PFSK-1 (cell line): ENCODE results near the gene TREM2.

ENCODE experiments used
- FOXP2 ChIP-seq: optimal IDR thresholded peaks from 2 replicates; pipeline ENCODE3; 2011; ENCODE audit warnings: borderline replicate concordance, control low read depth, inconsistent platforms; ENCODE audit not compliant: insufficient read depth; ENCODE audit errors: extremely low read length, extremely low read depth
- POLR2AphosphoS5 ChIP-seq: IDR thresholded peaks from 2 replicates; pipeline ENCODE4 v1.6.1; 2012; ENCODE audit warnings: low read depth, mild to moderate bottlenecking, control low read depth, low read length, moderate library complexity
- SIN3A ChIP-seq: IDR thresholded peaks from 2 replicates; pipeline ENCODE4 v1.6.1; 2012; ENCODE audit warnings: mild to moderate bottlenecking, low read length, moderate library complexity, borderline replicate concordance; ENCODE audit not compliant: insufficient read depth
- TAF1 ChIP-seq: IDR thresholded peaks from 2 replicates; pipeline ENCODE4 v1.6.1; 2012; ENCODE audit warnings: low read length, control low read depth, borderline replicate concordance; ENCODE audit not compliant: insufficient read depth
- TF ChIP-seq, protein P1 (sequence below), 2 experiments: IDR thresholded peaks; 2 replicates each; pipeline versions ENCODE4 v1.6.1 to v1.8.0; 2011 to 2012; ENCODE audit warnings: low read depth in 2 of 2, low read length in 2 of 2, control low read depth in 1 of 2, inconsistent platforms in 1 of 2, mild to moderate bottlenecking in 1 of 2, moderate library complexity in 1 of 2; ENCODE audit not compliant: insufficient read depth in 1 of 2

Gene TREM2

GRCh38 chr6:41132254-41132653 is 30.7 kb downstream of the TREM2 start:
- no peak for TF ChIP-seq TAF1
- no peak for TF ChIP-seq FOXP2
- TF ChIP-seq POLR2AphosphoS5, result no peak
- no peak for TF ChIP-seq SIN3A
- TF ChIP-seq, protein P1, sequence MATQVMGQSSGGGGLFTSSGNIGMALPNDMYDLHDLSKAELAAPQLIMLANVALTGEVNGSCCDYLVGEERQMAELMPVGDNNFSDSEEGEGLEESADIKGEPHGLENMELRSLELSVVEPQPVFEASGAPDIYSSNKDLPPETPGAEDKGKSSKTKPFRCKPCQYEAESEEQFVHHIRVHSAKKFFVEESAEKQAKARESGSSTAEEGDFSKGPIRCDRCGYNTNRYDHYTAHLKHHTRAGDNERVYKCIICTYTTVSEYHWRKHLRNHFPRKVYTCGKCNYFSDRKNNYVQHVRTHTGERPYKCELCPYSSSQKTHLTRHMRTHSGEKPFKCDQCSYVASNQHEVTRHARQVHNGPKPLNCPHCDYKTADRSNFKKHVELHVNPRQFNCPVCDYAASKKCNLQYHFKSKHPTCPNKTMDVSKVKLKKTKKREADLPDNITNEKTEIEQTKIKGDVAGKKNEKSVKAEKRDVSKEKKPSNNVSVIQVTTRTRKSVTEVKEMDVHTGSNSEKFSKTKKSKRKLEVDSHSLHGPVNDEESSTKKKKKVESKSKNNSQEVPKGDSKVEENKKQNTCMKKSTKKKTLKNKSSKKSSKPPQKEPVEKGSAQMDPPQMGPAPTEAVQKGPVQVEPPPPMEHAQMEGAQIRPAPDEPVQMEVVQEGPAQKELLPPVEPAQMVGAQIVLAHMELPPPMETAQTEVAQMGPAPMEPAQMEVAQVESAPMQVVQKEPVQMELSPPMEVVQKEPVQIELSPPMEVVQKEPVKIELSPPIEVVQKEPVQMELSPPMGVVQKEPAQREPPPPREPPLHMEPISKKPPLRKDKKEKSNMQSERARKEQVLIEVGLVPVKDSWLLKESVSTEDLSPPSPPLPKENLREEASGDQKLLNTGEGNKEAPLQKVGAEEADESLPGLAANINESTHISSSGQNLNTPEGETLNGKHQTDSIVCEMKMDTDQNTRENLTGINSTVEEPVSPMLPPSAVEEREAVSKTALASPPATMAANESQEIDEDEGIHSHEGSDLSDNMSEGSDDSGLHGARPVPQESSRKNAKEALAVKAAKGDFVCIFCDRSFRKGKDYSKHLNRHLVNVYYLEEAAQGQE (IDR thresholded peaks at IDR 0.05; ENCODE audit: insufficient read depth in 1 of 2, low read depth in 2 of 2, low read length in 2 of 2), result no peak

DNA sequence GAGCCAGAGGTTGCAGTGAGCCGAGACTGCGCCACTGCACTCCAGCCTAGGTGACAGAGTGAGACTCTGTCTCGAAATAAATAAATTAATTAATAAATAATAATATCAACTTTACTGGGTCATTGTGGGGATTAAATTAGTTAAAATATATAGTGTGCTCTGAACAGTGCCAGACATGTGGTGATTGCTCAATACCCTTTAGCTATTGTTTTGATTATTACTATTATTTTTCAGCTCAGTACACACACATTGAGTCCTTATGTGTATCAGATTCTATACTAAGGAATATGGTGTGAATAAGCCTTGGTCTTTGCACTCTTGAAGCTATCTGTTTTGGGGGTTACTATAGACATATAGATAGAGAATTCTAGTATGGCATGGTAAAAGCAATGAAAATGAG is 37.6 kb downstream of the TREM2 start:
- TF ChIP-seq FOXP2, result no peak
- no peak for TF ChIP-seq TAF1
- no peak for TF ChIP-seq SIN3A
- TF ChIP-seq, protein P1 (IDR thresholded peaks at IDR 0.05; ENCODE audit: insufficient read depth in 1 of 2, low read depth in 2 of 2, low read length in 2 of 2), result no peak
- no peak for TF ChIP-seq POLR2AphosphoS5

DNA sequence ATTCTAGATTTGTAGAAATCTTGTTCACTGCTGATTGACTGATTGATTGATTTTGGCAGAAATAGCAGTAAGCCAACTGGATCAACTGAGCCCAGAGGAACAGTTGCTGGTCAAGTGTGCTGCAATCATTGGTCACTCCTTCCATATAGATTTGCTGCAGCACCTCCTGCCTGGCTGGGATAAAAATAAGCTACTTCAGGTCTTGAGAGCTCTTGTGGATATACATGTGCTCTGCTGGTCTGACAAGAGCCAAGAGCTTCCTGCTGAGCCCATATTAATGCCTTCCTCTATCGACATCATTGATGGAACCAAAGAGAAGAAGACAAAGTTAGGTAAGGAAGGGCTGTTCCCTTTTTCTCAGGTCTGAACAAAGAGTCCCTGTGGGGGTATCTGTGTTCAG is 40.0 kb downstream of the TREM2 start:
- TF ChIP-seq, protein P1 (IDR thresholded peaks at IDR 0.05; ENCODE audit: insufficient read depth in 1 of 2, low read depth in 2 of 2, low read length in 2 of 2), result no peak
- TF ChIP-seq FOXP2, result no peak
- TF ChIP-seq SIN3A, result no peak
- TF ChIP-seq TAF1, result no peak
- no peak for TF ChIP-seq POLR2AphosphoS5

GRCh38 chr6:41122373-41122772 is 40.5 kb downstream of the TREM2 start:
- TF ChIP-seq SIN3A, result no peak
- TF ChIP-seq TAF1, result no peak
- TF ChIP-seq FOXP2, result no peak
- TF ChIP-seq POLR2AphosphoS5, result no peak
- TF ChIP-seq, protein P1 (IDR thresholded peaks at IDR 0.05; ENCODE audit: insufficient read depth in 1 of 2, low read depth in 2 of 2, low read length in 2 of 2), result no peak

DNA sequence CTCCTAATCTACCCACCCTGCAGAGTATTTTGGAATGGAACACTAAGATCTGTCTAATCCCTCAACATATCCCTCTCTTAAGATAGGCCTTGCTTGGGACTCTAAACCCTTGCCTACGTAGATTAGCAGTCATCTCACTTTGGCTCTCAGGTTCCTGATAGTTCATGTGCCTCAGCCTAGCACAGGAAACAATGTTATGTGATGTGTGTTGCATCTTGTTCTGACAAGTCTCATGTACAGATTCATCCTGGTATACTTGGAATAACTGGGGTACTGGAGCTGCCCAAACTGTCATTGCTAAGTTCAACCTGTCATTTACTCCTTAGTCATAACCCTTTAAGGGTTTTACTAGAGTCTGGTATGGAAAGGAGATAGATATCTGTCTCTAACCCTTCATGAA is 42.9 kb downstream of the TREM2 start:
- TF ChIP-seq TAF1 (no peak), SIN3A (no peak), FOXP2 (no peak), POLR2AphosphoS5 (no peak)
- TF ChIP-seq, protein P1 (IDR thresholded peaks at IDR 0.05; ENCODE audit: insufficient read depth in 1 of 2, low read depth in 2 of 2, low read length in 2 of 2), result no peak
